ENCODE measurements around the gene ENTPD2. TPM values are rescaled to one million over a fixed set of nuclear protein-coding genes. Genes with fewer than 3 reads are reported as not detected.
A peak's percentile ranks its signal among the peaks of the same experiment; 100 is the strongest.

Gene ENTPD2
- total and polyA plus RNA-seq, 9 of the 15 experiments (the other 6 are each of a cell fraction or from before 2014, with no cell fraction given): 0.04 to 0.60 (median 0.14) TPM; not detected in 4

DNA sequence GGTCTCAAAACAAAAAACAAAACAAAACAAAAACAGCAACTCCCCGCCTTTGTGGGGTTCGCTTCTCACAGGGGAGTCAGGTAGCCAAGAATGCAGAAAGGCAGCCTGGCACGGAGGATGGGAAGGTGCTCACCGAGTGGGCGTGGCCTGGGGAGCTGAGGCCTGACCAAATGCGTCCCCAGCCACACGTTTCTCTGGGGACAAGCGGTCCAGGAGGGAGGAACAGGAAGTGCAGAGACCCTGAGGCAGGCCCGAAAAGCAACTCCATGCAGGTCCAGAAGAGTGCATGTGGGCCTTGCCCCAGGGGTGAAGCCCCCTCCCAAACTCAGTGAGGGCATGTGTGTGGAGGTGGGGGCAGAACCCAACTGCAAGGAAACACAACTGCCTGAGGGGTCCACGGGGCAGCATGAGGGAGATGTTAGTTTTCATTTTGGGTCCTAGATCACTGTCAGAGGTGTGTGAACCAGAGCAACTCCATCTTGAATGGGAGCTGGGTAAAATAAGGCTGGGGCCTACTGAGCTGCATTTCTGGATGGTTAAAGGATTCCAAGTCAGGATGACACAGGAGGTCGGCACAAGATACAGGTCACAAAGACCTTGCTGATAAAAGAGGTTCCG lies 20.9 kb upstream of the ENTPD2 start (continued):
- TF ChIP-seq, protein P1, sequence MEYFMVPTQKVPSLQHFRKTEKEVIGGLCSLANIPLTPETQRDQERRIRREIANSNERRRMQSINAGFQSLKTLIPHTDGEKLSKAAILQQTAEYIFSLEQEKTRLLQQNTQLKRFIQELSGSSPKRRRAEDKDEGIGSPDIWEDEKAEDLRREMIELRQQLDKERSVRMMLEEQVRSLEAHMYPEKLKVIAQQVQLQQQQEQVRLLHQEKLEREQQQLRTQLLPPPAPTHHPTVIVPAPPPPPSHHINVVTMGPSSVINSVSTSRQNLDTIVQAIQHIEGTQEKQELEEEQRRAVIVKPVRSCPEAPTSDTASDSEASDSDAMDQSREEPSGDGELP (CRISPR knock-in tag; IDR thresholded peaks at IDR 0.05; ENCODE audit: borderline replicate concordance): no peak
- TF ChIP-seq MTA3 (IDR thresholded peaks at IDR 0.05; ENCODE audit: borderline replicate concordance) (no peak), MAFG (tag; conservative IDR thresholded peaks at IDR 0.05) (peak; percentile 82), RCOR1 (IDR thresholded peaks at IDR 0.05; ENCODE audit: borderline replicate concordance in 1 of 2, low read depth in 2 of 2, low read length in 2 of 2) (no peak), ZNF175 (CRISPR knock-in tag; IDR thresholded peaks at IDR 0.05; ENCODE audit: low read depth) (peak; percentile 100)
- TF ChIP-seq, protein P2, sequence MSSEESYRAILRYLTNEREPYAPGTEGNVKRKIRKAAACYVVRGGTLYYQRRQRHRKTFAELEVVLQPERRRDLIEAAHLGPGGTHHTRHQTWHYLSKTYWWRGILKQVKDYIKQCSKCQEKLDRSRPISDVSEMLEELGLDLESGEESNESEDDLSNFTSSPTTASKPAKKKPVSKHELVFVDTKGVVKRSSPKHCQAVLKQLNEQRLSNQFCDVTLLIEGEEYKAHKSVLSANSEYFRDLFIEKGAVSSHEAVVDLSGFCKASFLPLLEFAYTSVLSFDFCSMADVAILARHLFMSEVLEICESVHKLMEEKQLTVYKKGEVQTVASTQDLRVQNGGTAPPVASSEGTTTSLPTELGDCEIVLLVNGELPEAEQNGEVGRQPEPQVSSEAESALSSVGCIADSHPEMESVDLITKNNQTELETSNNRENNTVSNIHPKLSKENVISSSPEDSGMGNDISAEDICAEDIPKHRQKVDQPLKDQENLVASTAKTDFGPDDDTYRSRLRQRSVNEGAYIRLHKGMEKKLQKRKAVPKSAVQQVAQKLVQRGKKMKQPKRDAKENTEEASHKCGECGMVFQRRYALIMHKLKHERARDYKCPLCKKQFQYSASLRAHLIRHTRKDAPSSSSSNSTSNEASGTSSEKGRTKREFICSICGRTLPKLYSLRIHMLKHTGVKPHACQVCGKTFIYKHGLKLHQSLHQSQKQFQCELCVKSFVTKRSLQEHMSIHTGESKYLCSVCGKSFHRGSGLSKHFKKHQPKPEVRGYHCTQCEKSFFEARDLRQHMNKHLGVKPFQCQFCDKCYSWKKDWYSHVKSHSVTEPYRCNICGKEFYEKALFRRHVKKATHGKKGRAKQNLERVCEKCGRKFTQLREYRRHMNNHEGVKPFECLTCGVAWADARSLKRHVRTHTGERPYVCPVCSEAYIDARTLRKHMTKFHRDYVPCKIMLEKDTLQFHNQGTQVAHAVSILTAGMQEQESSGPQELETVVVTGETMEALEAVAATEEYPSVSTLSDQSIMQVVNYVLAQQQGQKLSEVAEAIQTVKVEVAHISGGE (CRISPR knock-in tag; IDR thresholded peaks at IDR 0.05): peak in 2 of 3 experiments; percentile 68 to 95; a peak in 4 of 6 replicates
- TF ChIP-seq, protein P3, sequence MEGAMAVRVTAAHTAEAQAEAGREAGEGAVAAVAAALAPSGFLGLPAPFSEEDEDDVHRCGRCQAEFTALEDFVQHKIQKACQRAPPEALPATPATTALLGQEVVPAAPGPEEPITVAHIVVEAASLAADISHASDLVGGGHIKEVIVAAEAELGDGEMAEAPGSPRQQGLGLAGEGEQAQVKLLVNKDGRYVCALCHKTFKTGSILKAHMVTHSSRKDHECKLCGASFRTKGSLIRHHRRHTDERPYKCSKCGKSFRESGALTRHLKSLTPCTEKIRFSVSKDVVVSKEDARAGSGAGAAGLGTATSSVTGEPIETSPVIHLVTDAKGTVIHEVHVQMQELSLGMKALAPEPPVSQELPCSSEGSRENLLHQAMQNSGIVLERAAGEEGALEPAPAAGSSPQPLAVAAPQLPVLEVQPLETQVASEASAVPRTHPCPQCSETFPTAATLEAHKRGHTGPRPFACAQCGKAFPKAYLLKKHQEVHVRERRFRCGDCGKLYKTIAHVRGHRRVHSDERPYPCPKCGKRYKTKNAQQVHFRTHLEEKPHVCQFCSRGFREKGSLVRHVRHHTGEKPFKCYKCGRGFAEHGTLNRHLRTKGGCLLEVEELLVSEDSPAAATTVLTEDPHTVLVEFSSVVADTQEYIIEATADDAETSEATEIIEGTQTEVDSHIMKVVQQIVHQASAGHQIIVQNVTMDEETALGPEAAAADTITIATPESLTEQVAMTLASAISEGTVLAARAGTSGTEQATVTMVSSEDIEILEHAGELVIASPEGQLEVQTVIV (CRISPR knock-in tag; IDR thresholded peaks at IDR 0.05; ENCODE audit: borderline replicate concordance): peak; percentile 87
- TF ChIP-seq, protein P4, sequence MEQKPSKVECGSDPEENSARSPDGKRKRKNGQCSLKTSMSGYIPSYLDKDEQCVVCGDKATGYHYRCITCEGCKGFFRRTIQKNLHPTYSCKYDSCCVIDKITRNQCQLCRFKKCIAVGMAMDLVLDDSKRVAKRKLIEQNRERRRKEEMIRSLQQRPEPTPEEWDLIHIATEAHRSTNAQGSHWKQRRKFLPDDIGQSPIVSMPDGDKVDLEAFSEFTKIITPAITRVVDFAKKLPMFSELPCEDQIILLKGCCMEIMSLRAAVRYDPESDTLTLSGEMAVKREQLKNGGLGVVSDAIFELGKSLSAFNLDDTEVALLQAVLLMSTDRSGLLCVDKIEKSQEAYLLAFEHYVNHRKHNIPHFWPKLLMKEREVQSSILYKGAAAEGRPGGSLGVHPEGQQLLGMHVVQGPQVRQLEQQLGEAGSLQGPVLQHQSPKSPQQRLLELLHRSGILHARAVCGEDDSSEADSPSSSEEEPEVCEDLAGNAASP (IDR thresholded peaks at IDR 0.05): no peak
- TF ChIP-seq, protein P5, sequence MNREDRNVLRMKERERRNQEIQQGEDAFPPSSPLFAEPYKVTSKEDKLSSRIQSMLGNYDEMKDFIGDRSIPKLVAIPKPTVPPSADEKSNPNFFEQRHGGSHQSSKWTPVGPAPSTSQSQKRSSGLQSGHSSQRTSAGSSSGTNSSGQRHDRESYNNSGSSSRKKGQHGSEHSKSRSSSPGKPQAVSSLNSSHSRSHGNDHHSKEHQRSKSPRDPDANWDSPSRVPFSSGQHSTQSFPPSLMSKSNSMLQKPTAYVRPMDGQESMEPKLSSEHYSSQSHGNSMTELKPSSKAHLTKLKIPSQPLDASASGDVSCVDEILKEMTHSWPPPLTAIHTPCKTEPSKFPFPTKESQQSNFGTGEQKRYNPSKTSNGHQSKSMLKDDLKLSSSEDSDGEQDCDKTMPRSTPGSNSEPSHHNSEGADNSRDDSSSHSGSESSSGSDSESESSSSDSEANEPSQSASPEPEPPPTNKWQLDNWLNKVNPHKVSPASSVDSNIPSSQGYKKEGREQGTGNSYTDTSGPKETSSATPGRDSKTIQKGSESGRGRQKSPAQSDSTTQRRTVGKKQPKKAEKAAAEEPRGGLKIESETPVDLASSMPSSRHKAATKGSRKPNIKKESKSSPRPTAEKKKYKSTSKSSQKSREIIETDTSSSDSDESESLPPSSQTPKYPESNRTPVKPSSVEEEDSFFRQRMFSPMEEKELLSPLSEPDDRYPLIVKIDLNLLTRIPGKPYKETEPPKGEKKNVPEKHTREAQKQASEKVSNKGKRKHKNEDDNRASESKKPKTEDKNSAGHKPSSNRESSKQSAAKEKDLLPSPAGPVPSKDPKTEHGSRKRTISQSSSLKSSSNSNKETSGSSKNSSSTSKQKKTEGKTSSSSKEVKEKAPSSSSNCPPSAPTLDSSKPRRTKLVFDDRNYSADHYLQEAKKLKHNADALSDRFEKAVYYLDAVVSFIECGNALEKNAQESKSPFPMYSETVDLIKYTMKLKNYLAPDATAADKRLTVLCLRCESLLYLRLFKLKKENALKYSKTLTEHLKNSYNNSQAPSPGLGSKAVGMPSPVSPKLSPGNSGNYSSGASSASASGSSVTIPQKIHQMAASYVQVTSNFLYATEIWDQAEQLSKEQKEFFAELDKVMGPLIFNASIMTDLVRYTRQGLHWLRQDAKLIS (CRISPR knock-in tag; IDR thresholded peaks at IDR 0.05): no peak
- TF ChIP-seq, protein P6, sequence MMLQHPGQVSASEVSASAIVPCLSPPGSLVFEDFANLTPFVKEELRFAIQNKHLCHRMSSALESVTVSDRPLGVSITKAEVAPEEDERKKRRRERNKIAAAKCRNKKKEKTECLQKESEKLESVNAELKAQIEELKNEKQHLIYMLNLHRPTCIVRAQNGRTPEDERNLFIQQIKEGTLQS (IDR thresholded peaks at IDR 0.05): no peak
- TF ChIP-seq, protein P6 (CRISPR knock-in tag; conservative IDR thresholded peaks at IDR 0.05): no peak

Data from K562 (cell line).